Right lobe of liver (tissue), 6 donors: ENCODE data around the gene ZZZ3. TPM values are rescaled to one million over a fixed set of nuclear protein-coding genes. Genes with fewer than 3 reads are reported as not detected.
"Not testable (repeated sequence)": the region's sequence is repeated elsewhere in the genome, so short reads cannot be mapped to it uniquely, and the experiment has no call there.

Experiments
- ATAC-seq, 4 donors: fragments of 200-7000 bp; cut with Tn5 transposase; one replicate each; pipeline ENCODE4 v1.9.1; 2020; ENCODE audit warnings: mild to moderate bottlenecking in 4 of 4, moderate library complexity in 4 of 4
- DNase-seq, 3 donors: peaks; one replicate each; pipeline ENCODE4 v3.0.0-alpha.2; 2020
- H3K27ac ChIP-seq, 3 donors: fragments of 200-600 bp; one replicate each; pipeline ENCODE4 v1.8.0; 2022
- H3K27me3 ChIP-seq, 2 donors: fragments of 200-600 bp; one replicate each; pipeline ENCODE4 v1.8.0; 2022
- H3K36me3 ChIP-seq, 4 donors: fragments of 200-600 bp; sonication (generic) in 1 of 4; one replicate each; pipeline versions ENCODE4 v1.5.1 to v1.8.0; 2017 to 2022; ENCODE audit warnings: control low read depth in 1 of 4
- H3K4me1 ChIP-seq, 4 donors: fragments of 200-600 bp; sonication (generic) in 1 of 4; one replicate each; pipeline versions ENCODE4 v1.5.1 to v1.8.0; 2017 to 2022; ENCODE audit warnings: control low read depth in 1 of 4
- H3K4me3 ChIP-seq, 3 donors: fragments of 200-600 bp; one replicate each; pipeline ENCODE4 v1.8.0; 2022
- H3K9me3 ChIP-seq, 4 donors: fragments of 200-600 bp; sonication (generic) in 1 of 4; one replicate each; pipeline versions ENCODE4 v1.5.1 to v1.8.0; 2017 to 2022; ENCODE audit warnings: control low read depth in 1 of 4
- CTCF ChIP-seq, 4 donors: fragments of 200-600 bp in 3 of 4; fragments of 450-650 bp in 1 of 4; IDR thresholded peaks; one replicate each; pipeline versions ENCODE4 v1.5.1 to v1.8.0; 2016 to 2022; ENCODE audit warnings: antibody characterized with exemption in 4 of 4, mild to moderate bottlenecking in 2 of 4
- POLR2A ChIP-seq: fragments of 450-650 bp; IDR thresholded peaks from one replicate; pipeline ENCODE4 v1.6.1; 2017; ENCODE audit warnings: antibody characterized with exemption, mild to moderate bottlenecking
- WGBS: methylation state at CpG from one replicate; pipeline ENCODE4 v1.1.6; 2018; ENCODE audit warnings: low coverage, low lambda C conversion rate; ENCODE audit not compliant: insufficient coverage; ENCODE audit errors: missing lambda C conversion rate; 5-methylcytosine and 5-hydroxymethylcytosine counted together
- intact Hi-C, 2 donors: fragments of 100-400 bp; cut with DNase I; formaldehyde crosslinking; loops; one replicate each; pipeline versions ENCODE4 v1.11.2 to v1.14.1; 2022
- total RNA-seq, 6 experiments: library from RNA; depleted of rRNA in 2 of 6; stranded (reverse); fragments of >200 nt in 2 of 6; fragmentation: NEBNext Ultra II Directional in 3 of 6; extraction: Animal tissue kit (Norgen Biotek cat#: 25700) in 3 of 6; gene quantifications; one replicate each; pipeline versions ENCODE4 v1.1.0 to v1.2.4, GENCODE V29; 2016 to 2023
- donor health status: DM: no; HTN: yes; CAD: no.
- donor health status: DM: no; HTN: no; CAD: no.
- donor health status: DM: no; HTN: no; CAD: no.
- donor health status: DM: no; HTN: yes; CAD: no.
- donor health status: DM: no; HTN: yes; CAD: no.

Gene ZZZ3
- total RNA-seq, 6 experiments from 2014 or later = 19.6 to 34.7 (median 25.9) TPM

GRCh38 chr1:77683160-77684148, 996 bp upstream of the ZZZ3 start:
- TF ChIP-seq CTCF (IDR thresholded peaks at IDR 0.05) = peak; percentile 95 to 97 (median 96)
- TF ChIP-seq POLR2A = peak; percentile 69
- Histone ChIP-seq H3K27ac (peak overlapping the region; percentile 85 to 90 (median 89)), H3K4me1 (peaks cover 0 to 36% (median 5%) of the 10 kb centered on the region in 4 donors), H3K36me3 (no peaks in the 10 kb centered on the region), H3K27me3 (no peaks in the 10 kb centered on the region), H3K4me3 (peak overlapping the region; percentile 60 to 79 (median 79)), H3K9me3 (no peaks in the 10 kb centered on the region)
- peak; percentile 86 to 95 (median 88) for ATAC-seq
- peak; percentile 96 for DNase-seq
- under 1% methylated on average over 33 of the region's 72 CpGs for WGBS
- intact Hi-C loops = no loop called here

GRCh38 chr1:77680173-77680572, 2.3 kb downstream of the ZZZ3 start:
- ATAC-seq (no peak), DNase-seq (no peak)
- Histone ChIP-seq H3K4me1 (peaks cover 0 to 58% (median 5%) of the 10 kb centered on the region in 4 donors), H3K36me3 (no peaks in the 10 kb centered on the region), H3K27ac (peak overlapping the region in 2 of 3 donors; percentile 9 to 67), H3K4me3 (no peak overlapping the region), H3K9me3 (no peaks in the 10 kb centered on the region), H3K27me3 (no peaks in the 10 kb centered on the region)
- TF ChIP-seq CTCF (IDR thresholded peaks at IDR 0.05) (no peak), POLR2A (no peak)
- intact Hi-C loops = no loop called here
- 37% methylated on average over 2 of the region's 2 CpGs for WGBS

GRCh38 chr1:77678660-77679610, 3.5 kb downstream of the ZZZ3 start:
- peaks cover 0 to 54% (median 5%) of the 10 kb centered on the region in 4 donors for H3K4me1 ChIP-seq
- H3K27me3 ChIP-seq = no peaks in the 10 kb centered on the region
- WGBS = 55% methylated on average over 5 of the region's 5 CpGs
- H3K4me3 ChIP-seq = peak overlapping the region in 2 of 3 donors; percentile 0 to 11
- DNase-seq = no peak
- no peaks in the 10 kb centered on the region for H3K36me3 ChIP-seq
- peak overlapping the region; percentile 12 to 74 (median 67) for H3K27ac ChIP-seq
- H3K9me3 ChIP-seq = no peaks in the 10 kb centered on the region
- ATAC-seq = peak in 1 of 4 donors; percentile 14
- TF ChIP-seq CTCF (IDR thresholded peaks at IDR 0.05) = no peak
- intact Hi-C loops = no loop called here

GRCh38 chr1:77674807-77675206, 7.7 kb downstream of the ZZZ3 start:
- intact Hi-C loops, DNase-seq, H3K4me3 ChIP-seq, H3K9me3 ChIP-seq, H3K36me3 ChIP-seq, H3K27me3 ChIP-seq, H3K27ac ChIP-seq, ATAC-seq: not testable (repeated sequence)
- WGBS = 95% methylated on average over 3 of the region's 3 CpGs
- peaks cover 0 to 37% (median 8%) of the 10 kb centered on the region in 4 donors for H3K4me1 ChIP-seq
